Measurements from ENCODE around the gene NOL3.

GRCh38 chr16:67199011-67199807, 28.9 kb downstream of the NOL3 start, which contains the start of gene ELMO3:
- TF ChIP-seq, protein P1, sequence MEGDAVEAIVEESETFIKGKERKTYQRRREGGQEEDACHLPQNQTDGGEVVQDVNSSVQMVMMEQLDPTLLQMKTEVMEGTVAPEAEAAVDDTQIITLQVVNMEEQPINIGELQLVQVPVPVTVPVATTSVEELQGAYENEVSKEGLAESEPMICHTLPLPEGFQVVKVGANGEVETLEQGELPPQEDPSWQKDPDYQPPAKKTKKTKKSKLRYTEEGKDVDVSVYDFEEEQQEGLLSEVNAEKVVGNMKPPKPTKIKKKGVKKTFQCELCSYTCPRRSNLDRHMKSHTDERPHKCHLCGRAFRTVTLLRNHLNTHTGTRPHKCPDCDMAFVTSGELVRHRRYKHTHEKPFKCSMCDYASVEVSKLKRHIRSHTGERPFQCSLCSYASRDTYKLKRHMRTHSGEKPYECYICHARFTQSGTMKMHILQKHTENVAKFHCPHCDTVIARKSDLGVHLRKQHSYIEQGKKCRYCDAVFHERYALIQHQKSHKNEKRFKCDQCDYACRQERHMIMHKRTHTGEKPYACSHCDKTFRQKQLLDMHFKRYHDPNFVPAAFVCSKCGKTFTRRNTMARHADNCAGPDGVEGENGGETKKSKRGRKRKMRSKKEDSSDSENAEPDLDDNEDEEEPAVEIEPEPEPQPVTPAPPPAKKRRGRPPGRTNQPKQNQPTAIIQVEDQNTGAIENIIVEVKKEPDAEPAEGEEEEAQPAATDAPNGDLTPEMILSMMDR (IDR thresholded peaks at IDR 0.05; ENCODE audit: low read length) = no peak
- TF ChIP-seq EZH2phosphoT487 (IDR thresholded peaks at IDR 0.05; ENCODE audit: low read length) = no peak
